Measurements from ENCODE around the gene ANXA1. TPM values are rescaled to one million over a fixed set of nuclear protein-coding genes. Genes with fewer than 3 reads are reported as not detected.

The ANXA1 gene
- total and polyA plus RNA-seq, 2 donors (not counting 3 experiments of a cell fraction or from before 2014, with no cell fraction given), result 403 to 525 TPM

DNA sequence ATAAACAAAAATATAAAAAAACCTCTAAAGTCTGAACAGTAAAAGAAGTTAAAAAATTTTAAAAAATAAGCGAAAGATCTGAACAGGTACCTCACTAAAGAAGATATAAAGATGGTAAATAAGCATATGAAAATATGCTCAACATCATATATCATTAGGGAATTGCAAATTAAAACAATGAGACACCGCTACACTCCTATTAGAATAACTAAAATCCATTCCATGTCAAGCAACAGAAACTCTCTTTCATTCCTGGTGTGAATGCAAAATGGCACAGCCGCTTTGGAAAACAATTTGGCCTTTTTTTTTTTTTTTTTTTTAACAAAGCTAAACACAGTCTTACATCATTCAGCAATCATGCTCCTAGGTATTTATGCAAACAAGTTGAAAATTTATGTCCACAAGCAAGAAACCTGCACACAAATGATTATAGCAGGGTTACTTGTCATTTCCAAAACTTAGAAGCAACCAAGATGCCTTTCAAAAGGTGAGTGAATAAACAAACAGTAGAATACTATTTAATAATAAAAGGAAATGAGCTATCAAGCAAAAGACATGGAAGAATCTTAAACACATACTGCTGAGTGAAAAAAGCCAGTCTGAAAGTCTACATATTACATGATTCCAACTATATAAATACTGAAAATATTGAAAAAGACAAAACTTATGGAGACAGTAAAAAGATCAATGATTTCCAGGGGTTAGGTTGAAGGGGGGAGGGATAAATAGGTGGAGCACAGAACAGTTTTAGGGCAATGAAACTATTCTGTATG lies 22.1 kb downstream of the ANXA1 start:
- DNase-seq (ENCODE audit: low read depth, low spot score), result no peak
- dilution Hi-C loops (cut with MboI; ENCODE audit: extremely low pct_ligation_motif_present, low sequenced_read_pairs), result no loop called here
- Histone ChIP-seq H3K36me3 (ENCODE audit: control insufficient read depth in 2 of 2, extremely low read depth in 1 of 2, insufficient read depth in 2 of 2, low read length in 2 of 2) (peaks cover 0 to 11% of the 10 kb centered on the region in 2 experiments), H3K9me1 (replicated peaks; ENCODE audit: control insufficient read depth, extremely low read depth, insufficient read depth, low read length) (no peaks in the 10 kb centered on the region), H3K27me3 (ENCODE audit: control insufficient read depth in 2 of 2, insufficient read depth in 2 of 2, low read length in 2 of 2) (no peaks in the 10 kb centered on the region), H3K4me3 (replicated peaks in 1 of 3; ENCODE audit: insufficient read depth in 1 of 3, low read depth in 1 of 3, low read length in 3 of 3) (no peak overlapping the region), H3K9ac (replicated peaks; ENCODE audit: extremely low read depth, insufficient read depth, low read length) (no peak overlapping the region), H3K79me2 (ENCODE audit: control insufficient read depth, insufficient read depth, low read length) (no peaks in the 10 kb centered on the region), H3K27ac (ENCODE audit: insufficient read depth, low read depth, low read length) (no peak overlapping the region), H3K9me3 (replicated peaks; ENCODE audit: control insufficient read depth, insufficient read depth, low read length) (no peaks in the 10 kb centered on the region), H3K4me1 (ENCODE audit: control insufficient read depth, extremely low read depth, insufficient read depth, low read length) (peaks cover 4% of the 10 kb centered on the region), H2AFZ (ENCODE audit: low read depth, low read length) (no peak overlapping the region), H3K4me2 (ENCODE audit: insufficient read depth, low read length) (no peak overlapping the region), H4K20me1 (replicated peaks; ENCODE audit: control insufficient read depth, extremely low read depth, insufficient read depth, low read length) (no peaks in the 10 kb centered on the region)
- no peak for FAIRE-seq
- ChIA-PET CTCF (interaction anchor here (0.6 to 5.2 kb wide), 8 partner anchors 8 to 317 kb away, joined by 3 to 45 read pairs (median 4); no protein-coding TSS in a partner anchor), POLR2A (interaction anchor here (0.6 kb wide), 1 partner anchor 1932 kb away, joined by 4 read pairs; no protein-coding TSS in a partner anchor)
- intact Hi-C loops (cut with micrococcal nuclease), result no loop called here
- no peak for TF ChIP-seq EZH2 (IDR thresholded peaks at IDR 0.05; ENCODE audit: borderline replicate concordance, low read depth, low read length, severe bottlenecking)
- TF ChIP-seq, protein P1, sequence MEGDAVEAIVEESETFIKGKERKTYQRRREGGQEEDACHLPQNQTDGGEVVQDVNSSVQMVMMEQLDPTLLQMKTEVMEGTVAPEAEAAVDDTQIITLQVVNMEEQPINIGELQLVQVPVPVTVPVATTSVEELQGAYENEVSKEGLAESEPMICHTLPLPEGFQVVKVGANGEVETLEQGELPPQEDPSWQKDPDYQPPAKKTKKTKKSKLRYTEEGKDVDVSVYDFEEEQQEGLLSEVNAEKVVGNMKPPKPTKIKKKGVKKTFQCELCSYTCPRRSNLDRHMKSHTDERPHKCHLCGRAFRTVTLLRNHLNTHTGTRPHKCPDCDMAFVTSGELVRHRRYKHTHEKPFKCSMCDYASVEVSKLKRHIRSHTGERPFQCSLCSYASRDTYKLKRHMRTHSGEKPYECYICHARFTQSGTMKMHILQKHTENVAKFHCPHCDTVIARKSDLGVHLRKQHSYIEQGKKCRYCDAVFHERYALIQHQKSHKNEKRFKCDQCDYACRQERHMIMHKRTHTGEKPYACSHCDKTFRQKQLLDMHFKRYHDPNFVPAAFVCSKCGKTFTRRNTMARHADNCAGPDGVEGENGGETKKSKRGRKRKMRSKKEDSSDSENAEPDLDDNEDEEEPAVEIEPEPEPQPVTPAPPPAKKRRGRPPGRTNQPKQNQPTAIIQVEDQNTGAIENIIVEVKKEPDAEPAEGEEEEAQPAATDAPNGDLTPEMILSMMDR (IDR thresholded peaks at IDR 0.05; ENCODE audit: extremely low read depth in 1 of 2, insufficient read depth in 1 of 2, low read depth in 1 of 2, low read length in 2 of 2), result no peak
- no peak for TF ChIP-seq POLR2A (IDR thresholded peaks at IDR 0.05; ENCODE audit: low read depth, low read length)
- no peak for TF ChIP-seq JUN (IDR thresholded peaks at IDR 0.05; ENCODE audit: borderline replicate concordance, insufficient read depth, insufficient read length, low read depth)
- TF ChIP-seq FOS (IDR thresholded peaks at IDR 0.05; ENCODE audit: borderline replicate concordance, insufficient read depth, low read length), result no peak
- TF ChIP-seq MYC (IDR thresholded peaks at IDR 0.05; ENCODE audit: low read depth, low read length), result no peak
- TF ChIP-seq POLR2AphosphoS5 (IDR thresholded peaks at IDR 0.05; ENCODE audit: insufficient read depth, low read depth, low read length), result no peak
- no peak for TF ChIP-seq GATA2 (IDR thresholded peaks at IDR 0.05; ENCODE audit: insufficient read depth, insufficient read length, low read depth, low read length)
- TF ChIP-seq, protein P2, sequence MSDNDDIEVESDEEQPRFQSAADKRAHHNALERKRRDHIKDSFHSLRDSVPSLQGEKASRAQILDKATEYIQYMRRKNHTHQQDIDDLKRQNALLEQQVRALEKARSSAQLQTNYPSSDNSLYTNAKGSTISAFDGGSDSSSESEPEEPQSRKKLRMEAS (IDR thresholded peaks at IDR 0.05; ENCODE audit: insufficient read depth, insufficient read length), result no peak
- no TSS peak for BruUV-seq (replicated peaks)
